HepG2 (cell line): ENCODE data around the gene MEAK7. TPM values are rescaled to one million over a fixed set of nuclear protein-coding genes. Genes with fewer than 3 reads are reported as not detected.

Source experiments
- CBX2 ChIP-seq, 2 experiments: fragments of 200-600 bp in 1 of 2; sonication (generic); formaldehyde crosslinking in 1 of 2; IDR thresholded peaks; 2 replicates each; pipeline versions ENCODE4 v1.7.0 to v1.8.1; 2018 to 2022; ENCODE audit warnings: low read depth in 2 of 2, low read length in 1 of 2, mild to moderate bottlenecking in 1 of 2, missing genetic modification reagents in 1 of 2
- HDAC1 ChIP-seq: sonication (generic); formaldehyde crosslinking; IDR thresholded peaks from 2 replicates; pipeline ENCODE4 v1.5.1; 2020; ENCODE audit warnings: mild to moderate bottlenecking, missing genetic modification reagents
- HNF4A ChIP-seq: sonication (generic); formaldehyde crosslinking; IDR thresholded peaks from 2 replicates; pipeline ENCODE4 v1.4.0; 2020; ENCODE audit warnings: missing genetic modification reagents
- MEIS2 ChIP-seq: sonication (generic); formaldehyde crosslinking; IDR thresholded peaks from 2 replicates; pipeline ENCODE4 v1.9.0; 2021; ENCODE audit warnings: mild to moderate bottlenecking, missing genetic modification reagents
- MTA3 ChIP-seq: sonication (generic); formaldehyde crosslinking; IDR thresholded peaks from 2 replicates; pipeline ENCODE4 v1.4.0; 2020; ENCODE audit warnings: missing genetic modification reagents
- MTF1 ChIP-seq: sonication (generic); formaldehyde crosslinking; IDR thresholded peaks from 2 replicates; pipeline ENCODE4 v1.5.0; 2020; ENCODE audit warnings: missing genetic modification reagents
- PPARG ChIP-seq: conservative IDR thresholded peaks from 2 replicates; pipeline ENCODE4 v1.6.1; 2016; ENCODE audit warnings: missing biosample characterization, missing genetic modification reagents
- RXRB ChIP-seq: IDR thresholded peaks from 2 replicates; pipeline ENCODE4 v1.6.1; 2016; ENCODE audit warnings: borderline replicate concordance, missing genetic modification reagents, missing compliant biosample characterization
- SETDB1 ChIP-seq: sonication (generic); formaldehyde crosslinking; IDR thresholded peaks from 2 replicates; pipeline ENCODE4 v1.5.1; 2020; ENCODE audit warnings: missing genetic modification reagents, mild to moderate bottlenecking, borderline replicate concordance
- SNAI1 ChIP-seq: sonication (generic); formaldehyde crosslinking; IDR thresholded peaks from 2 replicates; pipeline ENCODE4 v1.5.0; 2020; ENCODE audit warnings: mild to moderate bottlenecking, missing genetic modification reagents, borderline replicate concordance
- SSRP1 ChIP-seq: IDR thresholded peaks from 2 replicates; pipeline ENCODE4 v1.6.1; 2016; ENCODE audit warnings: control low read depth
- TAF1 ChIP-seq: sonication (generic); formaldehyde crosslinking; IDR thresholded peaks from 2 replicates; pipeline ENCODE4 v1.4.0; 2020; ENCODE audit warnings: missing genetic modification reagents
- TFE3 ChIP-seq: IDR thresholded peaks from 2 replicates; pipeline ENCODE4 v1.6.1; 2016
- ZBTB33 ChIP-seq: sonication (generic); formaldehyde crosslinking; IDR thresholded peaks from 2 replicates; pipeline ENCODE4 v1.4.0; 2020; ENCODE audit warnings: missing genetic modification reagents
- ZNF501 ChIP-seq: sonication (generic); formaldehyde crosslinking; IDR thresholded peaks from 2 replicates; pipeline ENCODE4 v1.5.1; 2020; ENCODE audit warnings: mild to moderate bottlenecking, moderate library complexity, missing genetic modification reagents
- ZNF546 ChIP-seq: sonication (generic); formaldehyde crosslinking; conservative IDR thresholded peaks from 2 replicates; pipeline ENCODE4 v1.8.1; 2023; ENCODE audit warnings: mild to moderate bottlenecking, missing genetic modification reagents
- ZNF577 ChIP-seq: sonication (generic); formaldehyde crosslinking; IDR thresholded peaks from 2 replicates; pipeline ENCODE4 v1.4.0; 2020; ENCODE audit warnings: mild to moderate bottlenecking, low read depth, missing genetic modification reagents, borderline replicate concordance
- ZNF580 ChIP-seq: IDR thresholded peaks from 2 replicates; pipeline ENCODE4 v1.6.1; 2016; ENCODE audit warnings: low read depth, borderline replicate concordance
- ZNF720 ChIP-seq: sonication (generic); formaldehyde crosslinking; IDR thresholded peaks from 2 replicates; pipeline ENCODE4 v1.4.0; 2020; ENCODE audit warnings: missing genetic modification reagents
- ZNF724P ChIP-seq: sonication (generic); formaldehyde crosslinking; IDR thresholded peaks from 2 replicates; pipeline ENCODE4 v1.8.0; 2022; ENCODE audit warnings: missing genetic modification reagents, borderline replicate concordance
- ZNF883 ChIP-seq: sonication (generic); formaldehyde crosslinking; IDR thresholded peaks from 2 replicates; pipeline ENCODE4 v1.5.1; 2020; ENCODE audit warnings: mild to moderate bottlenecking, missing genetic modification reagents; ENCODE audit errors: not compliant biosample characterization
- polyA plus RNA-seq, 8 experiments: library from polyadenylated mRNA; depleted of rRNA in 3 of 8; stranded (reverse) in 7 of 8; unstranded in 1 of 8; fragments of >200 nt; fragmentation: Illumina TruSeq in 4 of 8; extraction: Trizol in 4 of 8; gene quantifications; 2 replicates each; pipeline versions ENCODE4 v1.2.1 to v1.2.3, GENCODE V29; 2011 to 2016; ENCODE audit warnings: low read depth in 4 of 8, missing spikeins in 1 of 8, mixed read lengths in 1 of 8; ENCODE audit not compliant: insufficient read depth in 1 of 8
- total RNA-seq, 5 experiments: library from RNA; depleted of rRNA; stranded (reverse); fragments of >200 nt; fragmentation: Illumina TruSeq; extraction: Trizol; gene quantifications; 2 replicates each; pipeline ENCODE4 v1.2.3, GENCODE V29; 2016; ENCODE audit warnings: low read depth in 1 of 5
- TF ChIP-seq, protein P1 (sequence below): sonication (generic); formaldehyde crosslinking; IDR thresholded peaks from 2 replicates; pipeline ENCODE4 v1.8.0; 2022; ENCODE audit warnings: missing genetic modification reagents, mild to moderate bottlenecking, inconsistent platforms, borderline replicate concordance
- TF ChIP-seq, protein P2 (sequence below): sonication (generic); formaldehyde crosslinking; IDR thresholded peaks from 2 replicates; pipeline ENCODE4 v1.8.0; 2022; ENCODE audit warnings: mild to moderate bottlenecking, missing genetic modification reagents
- TF ChIP-seq, protein P3 (sequence below): sonication (generic); formaldehyde crosslinking; IDR thresholded peaks from 2 replicates; pipeline ENCODE4 v1.4.0; 2020; ENCODE audit warnings: mild to moderate bottlenecking, missing genetic modification reagents

The MEAK7 gene
- total and polyA plus RNA-seq, 2 of the 13 experiments (the other 11 are each of a cell fraction or from before 2014, with no cell fraction given): 11.8 to 14.7 TPM

DNA sequence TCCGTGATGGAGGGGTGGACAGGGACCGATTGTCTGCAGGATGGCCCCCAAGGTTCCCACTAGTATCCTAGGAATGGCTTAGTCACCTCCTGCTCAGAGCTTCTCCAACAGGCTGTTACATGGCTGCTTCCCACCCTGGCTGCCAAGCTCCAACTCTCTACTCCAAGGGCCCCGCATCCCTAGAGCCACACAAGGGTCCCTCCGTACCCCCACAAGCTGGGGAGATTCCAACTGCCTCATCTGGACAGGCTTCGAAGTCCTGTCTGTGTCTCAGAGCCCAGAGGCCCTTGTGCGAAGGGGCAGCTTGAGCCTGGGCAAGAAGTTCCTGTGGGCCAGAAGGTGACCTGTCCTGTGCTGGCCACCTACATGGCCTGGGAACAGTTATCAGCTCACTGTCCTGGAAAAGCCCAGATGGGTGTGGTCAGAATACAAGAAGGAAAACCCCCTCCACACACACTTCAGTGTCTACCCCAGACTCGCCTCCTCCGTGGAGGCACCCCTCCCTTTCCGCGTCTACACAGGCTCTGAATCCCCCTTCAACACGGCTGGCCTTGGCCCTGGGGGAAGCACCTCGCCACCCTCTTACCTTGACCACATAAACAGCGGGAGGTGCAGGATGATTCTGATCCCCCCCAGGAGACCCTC, 586 bp downstream of the MEAK7 start (continued):
- no peak for TF ChIP-seq ZNF724P
- no peak for TF ChIP-seq TAF1
- TF ChIP-seq MTF1: no peak
- TF ChIP-seq ZNF883 (CRISPR knock-in tag): peak; percentile 57
- no peak for TF ChIP-seq CBX2 (IDR thresholded peaks at IDR 0.05; ENCODE audit: low read depth, low read length)
- TF ChIP-seq CBX2 (CRISPR knock-in tag; IDR thresholded peaks at IDR 0.05; ENCODE audit: low read depth): no peak
- no peak for TF ChIP-seq HDAC1 (CRISPR knock-in tag)
- no peak for TF ChIP-seq PPARG (CRISPR knock-in tag)
- no peak; the same call in 1 of the 2 replicates for TF ChIP-seq RXRB (CRISPR knock-in tag)
- 0 out of 2 replicates have a peak, but pooled peaks have one; percentile 50 for TF ChIP-seq ZNF546 (CRISPR knock-in tag)
- TF ChIP-seq ZNF720 (CRISPR knock-in tag): no peak
- TF ChIP-seq ZNF577 (CRISPR knock-in tag): no peak
- TF ChIP-seq, protein P1, sequence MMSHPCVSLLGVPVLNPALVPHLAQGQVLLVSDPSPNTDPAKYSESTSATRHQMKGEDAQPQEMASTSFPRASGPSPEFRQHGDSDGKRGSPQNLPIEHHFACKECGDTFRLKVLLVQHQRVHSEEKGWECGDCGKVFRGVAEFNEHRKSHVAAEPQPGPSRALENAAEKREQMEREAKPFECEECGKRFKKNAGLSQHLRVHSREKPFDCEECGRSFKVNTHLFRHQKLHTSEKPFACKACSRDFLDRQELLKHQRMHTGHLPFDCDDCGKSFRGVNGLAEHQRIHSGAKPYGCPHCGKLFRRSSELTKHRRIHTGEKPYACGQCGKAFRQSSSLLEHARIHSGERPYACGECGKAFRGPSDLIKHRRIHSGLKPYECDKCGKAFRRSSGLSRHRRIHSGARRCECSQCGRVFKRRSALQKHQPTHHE (CRISPR knock-in tag): 0 out of 2 replicates have a peak, but pooled peaks have one; percentile 19
- TF ChIP-seq, protein P2, sequence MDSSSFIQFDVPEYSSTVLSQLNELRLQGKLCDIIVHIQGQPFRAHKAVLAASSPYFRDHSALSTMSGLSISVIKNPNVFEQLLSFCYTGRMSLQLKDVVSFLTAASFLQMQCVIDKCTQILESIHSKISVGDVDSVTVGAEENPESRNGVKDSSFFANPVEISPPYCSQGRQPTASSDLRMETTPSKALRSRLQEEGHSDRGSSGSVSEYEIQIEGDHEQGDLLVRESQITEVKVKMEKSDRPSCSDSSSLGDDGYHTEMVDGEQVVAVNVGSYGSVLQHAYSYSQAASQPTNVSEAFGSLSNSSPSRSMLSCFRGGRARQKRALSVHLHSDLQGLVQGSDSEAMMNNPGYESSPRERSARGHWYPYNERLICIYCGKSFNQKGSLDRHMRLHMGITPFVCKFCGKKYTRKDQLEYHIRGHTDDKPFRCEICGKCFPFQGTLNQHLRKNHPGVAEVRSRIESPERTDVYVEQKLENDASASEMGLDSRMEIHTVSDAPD (CRISPR knock-in tag): no peak
- 0 out of 2 replicates have a peak, but pooled peaks have one; percentile 1 for TF ChIP-seq TFE3 (CRISPR knock-in tag)
- no peak for TF ChIP-seq HNF4A
- no peak for TF ChIP-seq ZNF501 (CRISPR knock-in tag)
- no peak for TF ChIP-seq SSRP1 (CRISPR knock-in tag)
- TF ChIP-seq SETDB1 (CRISPR knock-in tag): no peak
- no peak for TF ChIP-seq ZBTB33 (CRISPR knock-in tag)
- TF ChIP-seq, protein P3, sequence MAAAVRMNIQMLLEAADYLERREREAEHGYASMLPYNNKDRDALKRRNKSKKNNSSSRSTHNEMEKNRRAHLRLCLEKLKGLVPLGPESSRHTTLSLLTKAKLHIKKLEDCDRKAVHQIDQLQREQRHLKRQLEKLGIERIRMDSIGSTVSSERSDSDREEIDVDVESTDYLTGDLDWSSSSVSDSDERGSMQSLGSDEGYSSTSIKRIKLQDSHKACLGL (CRISPR knock-in tag): no peak
- no peak for TF ChIP-seq ZNF580 (CRISPR knock-in tag)
- 0 out of 2 replicates have a peak, but pooled peaks have one; percentile 19 for TF ChIP-seq MEIS2
- TF ChIP-seq MTA3 (CRISPR knock-in tag): no peak
- no peak for TF ChIP-seq SNAI1
